DOHH2 (cell line): ENCODE measurements around the gene CRTC3.

Experiments
- H3F3A ChIP-seq: fragments of 200-600 bp; sonication (generic), shearing (Covaris generic); 2 replicates; pipeline ENCODE4 v1.6.0; 2016; ENCODE audit warnings: antibody characterized with exemption, mild to moderate bottlenecking; ENCODE audit not compliant: control insufficient read depth, insufficient read depth
- H3K27ac ChIP-seq: fragments of 200-600 bp; sonication (generic); 2 replicates; pipeline ENCODE4 v1.5.1; 2014; ENCODE audit warnings: low read depth, mild to moderate bottlenecking, low read length, moderate library complexity
- H3K27me3 ChIP-seq: fragments of 200-600 bp; sonication (generic); 2 replicates; pipeline ENCODE4 v1.6.1; 2014; ENCODE audit warnings: mild to moderate bottlenecking, low read length, mixed read lengths; ENCODE audit not compliant: control insufficient read depth
- H3K36me3 ChIP-seq: fragments of 200-600 bp; sonication (generic); 2 replicates; pipeline ENCODE4 v1.6.1; 2014; ENCODE audit warnings: mild to moderate bottlenecking, low read length, moderate library complexity, mixed read lengths; ENCODE audit not compliant: control insufficient read depth
- H3K4me1 ChIP-seq: fragments of 200-600 bp; sonication (generic); 2 replicates; pipeline ENCODE4 v1.6.1; 2014; ENCODE audit warnings: mild to moderate bottlenecking, low read length, mixed read lengths; ENCODE audit not compliant: control insufficient read depth
- H3K4me2 ChIP-seq: fragments of 200-600 bp; sonication (generic); 2 replicates; pipeline ENCODE4 v1.6.0; 2014; ENCODE audit warnings: mild to moderate bottlenecking, low read length, moderate library complexity
- H3K4me3 ChIP-seq: fragments of 200-600 bp; sonication (generic); 2 replicates; pipeline ENCODE4 v1.5.1; 2014; ENCODE audit warnings: mild to moderate bottlenecking, low read length, mixed read lengths
- H3K79me2 ChIP-seq: fragments of 200-600 bp; sonication (generic); 2 replicates; pipeline ENCODE4 v1.6.1; 2014; ENCODE audit warnings: mild to moderate bottlenecking, low read length, mixed read lengths; ENCODE audit not compliant: control insufficient read depth
- H3K9me2 ChIP-seq: fragments of 200-600 bp; sonication (generic); replicated peaks from 2 replicates; pipeline ENCODE4 v1.6.1; 2014; ENCODE audit warnings: mild to moderate bottlenecking, low read length, mixed read lengths; ENCODE audit not compliant: control insufficient read depth
- H3K9me3 ChIP-seq: fragments of 200-600 bp; sonication (generic); 2 replicates; pipeline ENCODE4 v1.6.1; 2014; ENCODE audit warnings: antibody characterized with exemption, low read length, mixed read lengths; ENCODE audit not compliant: control insufficient read depth, insufficient read depth
- H4K20me1 ChIP-seq: fragments of 200-600 bp; sonication (generic); 2 replicates; pipeline ENCODE4 v1.6.0; 2014; ENCODE audit warnings: low read depth, mild to moderate bottlenecking, antibody characterized with exemption, low read length, moderate library complexity; ENCODE audit not compliant: control insufficient read depth, insufficient read depth
- CTCF ChIP-seq: fragments of 200-600 bp; sonication (generic); IDR thresholded peaks from one replicate; pipeline ENCODE4 v1.5.1; 2014; ENCODE audit warnings: antibody characterized with exemption, mild to moderate bottlenecking, low read depth, low read length; ENCODE audit not compliant: poor library complexity, severe bottlenecking
- EZH2phosphoT487 ChIP-seq: fragments of 200-600 bp; sonication (generic); IDR thresholded peaks from 2 replicates; pipeline ENCODE4 v1.6.1; 2017; ENCODE audit warnings: borderline replicate concordance, mild to moderate bottlenecking, antibody characterized with exemption, low read length, moderate library complexity, mixed read lengths

Gene CRTC3

GRCh38 chr15:90674476-90674875 lies 144.8 kb downstream of the CRTC3 start:
- Histone ChIP-seq H3K9me2 (no peaks in the 10 kb centered on the region), H4K20me1 (no peaks in the 10 kb centered on the region), H3K4me1 (peaks cover 23% of the 10 kb centered on the region), H3K4me2 (no peak overlapping the region), H3F3A (no peaks in the 10 kb centered on the region), H3K36me3 (no peaks in the 10 kb centered on the region), H3K9me3 (no peaks in the 10 kb centered on the region), H3K27me3 (no peaks in the 10 kb centered on the region), H3K4me3 (no peak overlapping the region), H3K79me2 (no peaks in the 10 kb centered on the region), H3K27ac (no peak overlapping the region)
- TF ChIP-seq EZH2phosphoT487 (no peak), CTCF (no peak)

GRCh38 chr15:90675464-90675863 lies 145.7 kb downstream of the CRTC3 start:
- H3K9me2 ChIP-seq: no peaks in the 10 kb centered on the region
- no peaks in the 10 kb centered on the region for H3K27me3 ChIP-seq
- H3K4me3 ChIP-seq: no peak overlapping the region
- peaks cover 23% of the 10 kb centered on the region for H3K4me1 ChIP-seq
- H4K20me1 ChIP-seq: no peaks in the 10 kb centered on the region
- H3F3A ChIP-seq: no peaks in the 10 kb centered on the region
- H3K27ac ChIP-seq: no peak overlapping the region
- no peak overlapping the region for H3K4me2 ChIP-seq
- TF ChIP-seq CTCF: no peak
- TF ChIP-seq EZH2phosphoT487: no peak
- H3K9me3 ChIP-seq: no peaks in the 10 kb centered on the region
- no peaks in the 10 kb centered on the region for H3K79me2 ChIP-seq
- no peaks in the 10 kb centered on the region for H3K36me3 ChIP-seq

- Histone ChIP-seq H3K4me1 (peaks cover 19% of the 10 kb centered on the region), H3K27me3 (no peaks in the 10 kb centered on the region), H4K20me1 (no peaks in the 10 kb centered on the region), H3K36me3 (no peaks in the 10 kb centered on the region), H3K4me2 (peak overlapping the region; percentile 0; the same call in 1 of the 2 replicates), H3K9me2 (no peaks in the 10 kb centered on the region), H3K9me3 (no peaks in the 10 kb centered on the region), H3K4me3 (no peak overlapping the region), H3F3A (no peaks in the 10 kb centered on the region), H3K27ac (no peak overlapping the region), H3K79me2 (no peaks in the 10 kb centered on the region)
- no peak for TF ChIP-seq EZH2phosphoT487
- no peak for TF ChIP-seq CTCF
These were observed 148.4 kb downstream of the CRTC3 start for GRCh38 chr15:90677807-90678790.
